Bronchial epithelial cell (primary cell): ENCODE results near the gene FAM13B. TPM values are rescaled to one million over a fixed set of nuclear protein-coding genes. Genes with fewer than 3 reads are reported as not detected.

Experiments
- DNase-seq: peaks from one replicate; pipeline ENCODE4 v3.0.0-alpha.2; 2010; ENCODE audit warnings: low read depth
- FAIRE-seq: peaks from 2 replicates; lab custom pipeline; 2011; peaks lifted over from hg19 to GRCh38; lab: Jason Lieb, UNC
- H3K27me3 ChIP-seq: 2 replicates; pipeline ENCODE4 v1.5.1; 2011; ENCODE audit warnings: low read length; ENCODE audit not compliant: control insufficient read depth, insufficient read depth
- H3K36me3 ChIP-seq: 2 replicates; pipeline ENCODE4 v1.5.1; 2011; ENCODE audit warnings: low read length; ENCODE audit not compliant: control insufficient read depth, insufficient read depth
- H3K4me3 ChIP-seq: 2 replicates; pipeline ENCODE4 v1.5.1; 2011; ENCODE audit warnings: mild to moderate bottlenecking, low read depth, low read length, control low read depth
- total RNA-seq: library from RNA; depleted of rRNA; stranded (reverse); fragments of >200 nt; gene quantifications from 2 replicates; pipeline ENCODE4 v1.2.1, GENCODE V29; 2014
- TF ChIP-seq, protein P1 (sequence below): IDR thresholded peaks from 2 replicates; pipeline ENCODE4 v1.5.1; 2011; ENCODE audit warnings: mild to moderate bottlenecking, moderate library complexity, low read length, control low read depth, inconsistent platforms; ENCODE audit not compliant: insufficient read depth, severe bottlenecking

The FAM13B gene
- total RNA-seq, 1 donor from 2014 or later, result 10.5 TPM

DNA sequence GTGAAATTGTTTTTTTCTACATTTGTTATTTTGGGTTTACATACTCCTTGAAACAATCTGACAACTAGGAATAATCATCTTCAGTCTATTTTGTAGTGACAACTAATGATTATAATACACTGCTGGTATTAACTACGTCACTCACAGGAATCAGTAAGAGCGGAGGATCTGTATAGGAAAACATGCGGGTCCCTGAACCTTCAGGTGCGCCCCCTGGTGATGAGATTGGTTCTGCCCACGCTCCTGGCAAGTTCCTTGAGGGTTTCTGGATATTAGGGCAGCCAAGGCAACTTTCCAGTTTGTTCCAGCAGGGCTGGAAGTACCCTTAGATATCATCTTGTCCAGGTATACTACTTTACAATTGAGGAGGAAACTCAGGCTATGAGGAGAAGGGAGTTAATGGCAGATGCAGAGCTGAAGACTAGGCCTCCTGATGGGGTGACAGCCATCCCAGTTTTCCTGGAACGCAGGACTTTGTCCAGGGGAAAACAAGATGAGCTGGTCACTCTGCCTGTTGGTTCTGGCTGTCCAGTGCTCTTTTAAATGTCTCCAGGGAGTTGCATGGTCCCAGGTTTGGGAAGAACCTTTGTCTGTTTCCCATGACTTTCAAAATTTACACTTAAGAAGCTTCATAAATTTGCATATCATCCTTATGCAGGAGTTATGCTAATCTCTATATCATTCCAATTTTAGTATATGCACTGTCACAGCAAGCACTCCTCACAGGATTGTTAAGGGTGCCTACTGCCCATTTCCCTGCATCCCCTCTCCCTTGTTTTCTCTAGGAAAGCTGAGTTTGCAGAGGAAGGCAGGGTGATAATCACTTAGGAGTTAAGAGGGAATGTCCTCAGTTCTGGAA, 36.1 kb upstream of the FAM13B start:
- peak; percentile 71 for DNase-seq
- no peak overlapping the region for H3K4me3 ChIP-seq
- FAIRE-seq, result no peak
- no peaks in the 10 kb centered on the region for H3K36me3 ChIP-seq
- no peaks in the 10 kb centered on the region for H3K27me3 ChIP-seq
- TF ChIP-seq, protein P1, sequence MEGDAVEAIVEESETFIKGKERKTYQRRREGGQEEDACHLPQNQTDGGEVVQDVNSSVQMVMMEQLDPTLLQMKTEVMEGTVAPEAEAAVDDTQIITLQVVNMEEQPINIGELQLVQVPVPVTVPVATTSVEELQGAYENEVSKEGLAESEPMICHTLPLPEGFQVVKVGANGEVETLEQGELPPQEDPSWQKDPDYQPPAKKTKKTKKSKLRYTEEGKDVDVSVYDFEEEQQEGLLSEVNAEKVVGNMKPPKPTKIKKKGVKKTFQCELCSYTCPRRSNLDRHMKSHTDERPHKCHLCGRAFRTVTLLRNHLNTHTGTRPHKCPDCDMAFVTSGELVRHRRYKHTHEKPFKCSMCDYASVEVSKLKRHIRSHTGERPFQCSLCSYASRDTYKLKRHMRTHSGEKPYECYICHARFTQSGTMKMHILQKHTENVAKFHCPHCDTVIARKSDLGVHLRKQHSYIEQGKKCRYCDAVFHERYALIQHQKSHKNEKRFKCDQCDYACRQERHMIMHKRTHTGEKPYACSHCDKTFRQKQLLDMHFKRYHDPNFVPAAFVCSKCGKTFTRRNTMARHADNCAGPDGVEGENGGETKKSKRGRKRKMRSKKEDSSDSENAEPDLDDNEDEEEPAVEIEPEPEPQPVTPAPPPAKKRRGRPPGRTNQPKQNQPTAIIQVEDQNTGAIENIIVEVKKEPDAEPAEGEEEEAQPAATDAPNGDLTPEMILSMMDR, result peak; percentile 69

GRCh38 chr5:138067945-138068344, 35.1 kb upstream of the FAM13B start:
- Histone ChIP-seq H3K4me3 (no peak overlapping the region), H3K36me3 (no peaks in the 10 kb centered on the region), H3K27me3 (no peaks in the 10 kb centered on the region)
- FAIRE-seq, result no peak
- TF ChIP-seq, protein P1, result no peak
- DNase-seq, result no peak

- FAIRE-seq, result no peak
These were observed 32.2 kb upstream of the FAM13B start for GRCh38 chr5:138065102-138065501.

DNA sequence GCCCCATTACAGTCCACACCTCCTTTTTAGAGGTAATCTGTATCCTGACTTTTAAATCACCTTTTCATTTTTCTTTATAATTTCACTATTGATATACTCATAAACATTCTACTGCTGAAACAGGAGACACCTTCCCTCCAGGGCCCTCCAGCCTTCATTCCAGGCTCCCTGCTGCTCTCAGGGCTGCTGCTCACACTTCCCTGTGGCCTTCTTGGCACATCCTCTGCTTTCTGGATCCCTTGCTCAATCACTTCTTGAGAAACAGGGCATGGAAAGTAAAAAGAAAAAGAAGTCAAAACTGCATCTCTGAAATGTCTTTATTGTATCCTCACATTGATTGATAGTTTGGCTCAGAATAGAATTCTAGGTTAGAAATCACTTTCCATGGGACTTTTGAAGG, 31.6 kb upstream of the FAM13B start:
- TF ChIP-seq, protein P1, result no peak
- FAIRE-seq (no peak), DNase-seq (no peak)
- H3K36me3 ChIP-seq, result no peaks in the 10 kb centered on the region
- no peaks in the 10 kb centered on the region for H3K27me3 ChIP-seq
- no peak overlapping the region for H3K4me3 ChIP-seq

More at GRCh38 chr5:138065102-138065501, 32.2 kb upstream of the FAM13B start:
- Histone ChIP-seq H3K4me3 (no peak overlapping the region), H3K27me3 (no peaks in the 10 kb centered on the region), H3K36me3 (no peaks in the 10 kb centered on the region)
- TF ChIP-seq, protein P1, result peak; percentile 38
- DNase-seq, result no peak

GRCh38 chr5:138054847-138055558, 22.1 kb upstream of the FAM13B start:
- no peaks in the 10 kb centered on the region for H3K36me3 ChIP-seq
- no peak for FAIRE-seq
- H3K27me3 ChIP-seq, result no peaks in the 10 kb centered on the region
- TF ChIP-seq, protein P1, result no peak
- peak; percentile 31 for DNase-seq
- no peak overlapping the region for H3K4me3 ChIP-seq
